H1 (cell line): ENCODE measurements around the gene WDR13. TPM values are rescaled to one million over a fixed set of nuclear protein-coding genes. Genes with fewer than 3 reads are reported as not detected.

Experiments used
- CTCF ChIA-PET: fragments of 300-600 bp; sonication (Branson Sonifier 250); formaldehyde crosslinking; loops from one replicate; lab custom pipeline; 2021; ENCODE audit not compliant: partially characterized antibody; lab: Charles Lee
- POLR2A ChIA-PET: fragments of 300-600 bp; sonication (Branson Sonifier 250); formaldehyde crosslinking; loops from one replicate; lab custom pipeline; 2021; ENCODE audit warnings: inconsistent platforms; ENCODE audit not compliant: partially characterized antibody; lab: Charles Lee
- DNase-seq, 2 experiments: peaks; one replicate each; pipeline versions ENCODE4 v3.0.0 to v3.0.0-alpha.2; 2010 to 2022; ENCODE audit warnings: low spot score in 2 of 2, low read depth in 1 of 2, mixed read lengths in 1 of 2
- FAIRE-seq: peaks from 2 replicates; lab custom pipeline; 2011; peaks lifted over from hg19 to GRCh38; lab: Jason Lieb, UNC
- H2AFZ ChIP-seq: 2 replicates; pipeline ENCODE4 v1.8.1; 2012; ENCODE audit warnings: low read length, inconsistent platforms
- H2AK5ac ChIP-seq: 2 replicates; pipeline ENCODE4 v1.6.1; 2013; ENCODE audit warnings: low read depth, low read length
- H2BK120ac ChIP-seq: replicated peaks from 2 replicates; pipeline ENCODE3; 2013; ENCODE audit warnings: low read depth, low read length, inconsistent platforms
- H2BK12ac ChIP-seq: 2 replicates; pipeline ENCODE4 v1.6.1; 2013; ENCODE audit warnings: low read depth, low read length
- H2BK15ac ChIP-seq: 2 replicates; pipeline ENCODE4 v1.6.1; 2013; ENCODE audit warnings: low read length
- H2BK20ac ChIP-seq: 2 replicates; pipeline ENCODE4 v1.6.1; 2013; ENCODE audit warnings: low read length
- H2BK5ac ChIP-seq: 2 replicates; pipeline ENCODE4 v1.6.1; 2013; ENCODE audit warnings: low read depth, low read length
- H3K14ac ChIP-seq: 2 replicates; pipeline ENCODE4 v1.6.1; 2013; ENCODE audit warnings: inconsistent platforms; ENCODE audit not compliant: insufficient read length
- H3K18ac ChIP-seq: 2 replicates; pipeline ENCODE4 v1.6.1; 2013; ENCODE audit warnings: low read length; ENCODE audit errors: extremely low read depth
- H3K23ac ChIP-seq: 2 replicates; pipeline ENCODE4 v1.6.1; 2013; ENCODE audit warnings: inconsistent platforms; ENCODE audit not compliant: insufficient read length
- H3K23me2 ChIP-seq: 2 replicates; pipeline ENCODE4 v1.6.1; 2013; ENCODE audit warnings: low read depth, low read length
- H3K27ac ChIP-seq: 2 replicates; pipeline ENCODE4 v1.6.1; 2011; ENCODE audit warnings: low read depth, low read length, inconsistent platforms
- H3K27me3 ChIP-seq, 4 experiments: replicated peaks in 1 of 4; 1 replicate in 1 of 4; 2 replicates in 3 of 4; pipeline versions ENCODE4 v1.6.1 to v1.8.1; 2011 to 2013; ENCODE audit warnings: low read length in 3 of 4, mild to moderate bottlenecking in 3 of 4, inconsistent platforms in 2 of 4, mixed read lengths in 2 of 4, moderate library complexity in 1 of 4; ENCODE audit not compliant: control insufficient read depth in 3 of 4, insufficient read depth in 3 of 4; ENCODE audit errors: extremely low read depth in 1 of 4
- H3K36me3 ChIP-seq, 4 experiments: 2 replicates each; pipeline versions ENCODE4 v1.6.1 to v1.8.1; 2011 to 2013; ENCODE audit warnings: mild to moderate bottlenecking in 4 of 4, low read length in 3 of 4, moderate library complexity in 2 of 4, control low read depth in 1 of 4, inconsistent platforms in 1 of 4; ENCODE audit not compliant: insufficient read depth in 4 of 4, control insufficient read depth in 2 of 4
- H3K4ac ChIP-seq: replicated peaks from 2 replicates; pipeline ENCODE3; 2013; ENCODE audit warnings: low read length, low read depth, mixed read lengths, inconsistent platforms; ENCODE audit not compliant: insufficient read length
- H3K4me1 ChIP-seq, 4 experiments: replicated peaks in 1 of 4; 1 replicate in 1 of 4; 2 replicates in 3 of 4; pipeline versions ENCODE4 v1.6.1 to v1.8.1; 2011 to 2013; ENCODE audit warnings: low read length in 3 of 4, inconsistent platforms in 2 of 4, mixed read lengths in 1 of 4; ENCODE audit not compliant: insufficient read depth in 4 of 4, control insufficient read depth in 3 of 4
- H3K4me2 ChIP-seq, 2 experiments: 2 replicates each; pipeline versions ENCODE4 v1.6.1 to v1.8.1; 2011 to 2013; ENCODE audit warnings: low read depth in 2 of 2, low read length in 2 of 2, control low read depth in 1 of 2, inconsistent platforms in 1 of 2, mild to moderate bottlenecking in 1 of 2; ENCODE audit not compliant: insufficient read depth in 1 of 2
- H3K4me3 ChIP-seq, 4 experiments: fragments of 200-600, 300-600 bp in 1 of 4; sonication (generic), shearing (Covaris generic), sonication (Bioruptor Twin) in 1 of 4; 2 replicates each; pipeline versions ENCODE4 v1.5.1 to v1.8.1; 2011 to 2016; ENCODE audit warnings: low read length in 4 of 4, low read depth in 3 of 4, control low read depth in 2 of 4, inconsistent platforms in 2 of 4, mild to moderate bottlenecking in 2 of 4, mixed read lengths in 1 of 4, moderate library complexity in 1 of 4; ENCODE audit not compliant: insufficient read depth in 2 of 4; ENCODE audit errors: extremely low read depth in 1 of 4
- H3K56ac ChIP-seq: replicated peaks from 2 replicates; pipeline ENCODE3; 2013; ENCODE audit warnings: low read depth, mild to moderate bottlenecking, mixed read lengths, low read length, inconsistent platforms; ENCODE audit not compliant: insufficient read length
- H3K79me1 ChIP-seq: 2 replicates; pipeline ENCODE4 v1.6.1; 2013; ENCODE audit warnings: low read depth, low read length, control low read depth
- H3K79me2 ChIP-seq, 2 experiments: 2 replicates each; pipeline versions ENCODE4 v1.6.1 to v1.8.1; 2012 to 2013; ENCODE audit warnings: low read length in 2 of 2, mild to moderate bottlenecking in 2 of 2, inconsistent platforms in 1 of 2; ENCODE audit not compliant: insufficient read depth in 2 of 2, control insufficient read depth in 1 of 2
- H3K9ac ChIP-seq, 4 experiments: replicated peaks in 1 of 4; 1 replicate in 1 of 4; 2 replicates in 3 of 4; pipeline versions ENCODE4 v1.6.1 to v1.8.1; 2011 to 2013; ENCODE audit warnings: low read depth in 3 of 4, low read length in 3 of 4, control low read depth in 2 of 4, mild to moderate bottlenecking in 2 of 4, moderate library complexity in 2 of 4, inconsistent platforms in 1 of 4; ENCODE audit errors: extremely low read depth in 1 of 4
- H3K9me3 ChIP-seq, 2 experiments: 2 replicates each; pipeline versions ENCODE4 v1.6.1 to v1.8.1; 2012 to 2013; ENCODE audit warnings: mild to moderate bottlenecking in 2 of 2, moderate library complexity in 2 of 2, control low read depth in 1 of 2, inconsistent platforms in 1 of 2, low read depth in 1 of 2, low read length in 1 of 2, mixed read lengths in 1 of 2; ENCODE audit not compliant: insufficient read depth in 2 of 2
- H4K20me1 ChIP-seq, 2 experiments: replicated peaks in 1 of 2; 2 replicates each; pipeline versions ENCODE3 to v1.8.1; 2011 to 2013; ENCODE audit warnings: inconsistent platforms in 2 of 2, low read length in 2 of 2, mild to moderate bottlenecking in 1 of 2; ENCODE audit not compliant: insufficient read depth in 2 of 2, control insufficient read depth in 1 of 2
- H4K5ac ChIP-seq: 2 replicates; pipeline ENCODE4 v1.6.1; 2013; ENCODE audit warnings: low read length, low read depth, mixed read lengths, inconsistent platforms; ENCODE audit not compliant: insufficient read length
- H4K8ac ChIP-seq: 2 replicates; pipeline ENCODE4 v1.8.0; 2013; ENCODE audit warnings: mild to moderate bottlenecking, moderate library complexity, low read length, inconsistent platforms; ENCODE audit not compliant: insufficient read depth; ENCODE audit errors: extremely low read depth
- H4K91ac ChIP-seq: replicated peaks from 2 replicates; pipeline ENCODE3; 2013; ENCODE audit warnings: low read length, mixed read lengths, inconsistent platforms; ENCODE audit not compliant: insufficient read length
- KDM4A ChIP-seq: IDR thresholded peaks from one replicate; pipeline ENCODE4 v1.7.1; 2012; ENCODE audit warnings: low read depth, mild to moderate bottlenecking, moderate library complexity, low read length, inconsistent platforms; ENCODE audit not compliant: severe bottlenecking
- SAP30 ChIP-seq: fragments of 300-600 bp; sonication (generic); IDR thresholded peaks from 2 replicates; pipeline ENCODE4 v1.7.1; 2012; ENCODE audit warnings: low read length, moderate library complexity, mild to moderate bottlenecking, inconsistent platforms; ENCODE audit not compliant: insufficient read depth, insufficient replicate concordance
- TBP ChIP-seq: IDR thresholded peaks from 2 replicates; pipeline ENCODE4 v1.6.1; 2011; ENCODE audit warnings: low read depth, low read length, improper control_type of control experiment
- WGBS, 2 experiments: shearing (Covaris generic) in 1 of 2; methylation state at CpG; one replicate each; pipeline versions ENCODE4 v1.1.6 to v1.1.7; 2013 to 2015; ENCODE audit warnings: low lambda C conversion rate in 2 of 2, mixed read lengths in 2 of 2, inconsistent platforms in 1 of 2, low coverage in 1 of 2, missing lambda C conversion rate in 1 of 2; ENCODE audit not compliant: insufficient replicate concordance in 2 of 2, insufficient coverage in 1 of 2, insufficient read length in 1 of 2; ENCODE audit errors: extremely low coverage in 1 of 2, missing lambda C conversion rate in 1 of 2; 5-methylcytosine and 5-hydroxymethylcytosine counted together
- polyA plus RNA-seq, 7 experiments: library from polyadenylated mRNA; depleted of rRNA in 3 of 7; stranded (reverse) in 5 of 7; unstranded in 2 of 7; fragments of >200 nt in 5 of 7; fragments of 200-250 nt in 2 of 7; gene quantifications; 1 replicate in 5 of 7; 2 replicates in 1 of 7; 4 replicates in 1 of 7; pipeline versions ENCODE4 v1.2.1 to v1.2.3, GENCODE V29; 2011 to 2013; ENCODE audit warnings: missing spikeins in 2 of 7, mixed read lengths in 2 of 7
- total RNA-seq: library from RNA; stranded (reverse); fragmentation: NEBNext Ultra II Directional; extraction: Animal tissue kit (Norgen Biotek cat#: 25700); gene quantifications from 2 replicates; pipeline ENCODE4 v1.2.1, GENCODE V29; 2021

Gene WDR13
- total and polyA plus RNA-seq, 2 of the 8 experiments (the other 6 are each of a cell fraction or from before 2014, with no cell fraction given), result 19.4 to 46.3 TPM

- Histone ChIP-seq H3K27me3 (no peaks in the 10 kb centered on the region), H2BK120ac (no peak overlapping the region), H3K14ac (no peak overlapping the region), H3K23ac (no peak overlapping the region), H3K4me1 (no peaks in the 10 kb centered on the region), H3K4ac (no peak overlapping the region), H3K56ac (no peak overlapping the region), H3K4me3 (no peak overlapping the region), H3K36me3 (no peaks in the 10 kb centered on the region), H4K8ac (no peak overlapping the region), H4K91ac (no peak overlapping the region), H2AFZ (no peak overlapping the region), H3K79me2 (no peaks in the 10 kb centered on the region), H3K18ac (no peak overlapping the region), H3K4me2 (no peak overlapping the region), H2BK12ac (no peak overlapping the region), H3K79me1 (no peaks in the 10 kb centered on the region), H3K9me3 (no peaks in the 10 kb centered on the region), H3K27ac (no peak overlapping the region), H2AK5ac (no peak overlapping the region), H4K5ac (no peak overlapping the region), H3K23me2 (no peaks in the 10 kb centered on the region), H2BK20ac (no peak overlapping the region), H4K20me1 (no peaks in the 10 kb centered on the region), H2BK15ac (no peak overlapping the region), H3K9ac (no peak overlapping the region), H2BK5ac (no peak overlapping the region)
- 93% methylated on average over 5 of the region's 5 CpGs; no CpG with 5 or more reads in 1 of the 2 experiments for WGBS, 2 experiments
- DNase-seq (no peak), FAIRE-seq (no peak)
- POLR2A ChIA-PET, result no interaction called here
- CTCF ChIA-PET, result no interaction called here
- no peak for TF ChIP-seq KDM4A
- no peak for TF ChIP-seq SAP30
- TF ChIP-seq TBP, result no peak
These were observed 29.4 kb downstream of the WDR13 start for GRCh38 chrX:48626401-48627298.
